ENCODE data around the gene BATF2. TPM values are rescaled to one million over a fixed set of nuclear protein-coding genes. Genes with fewer than 3 reads are reported as not detected.

The BATF2 gene
- total RNA-seq, 1 donor from 2014 or later: not detected

DNA sequence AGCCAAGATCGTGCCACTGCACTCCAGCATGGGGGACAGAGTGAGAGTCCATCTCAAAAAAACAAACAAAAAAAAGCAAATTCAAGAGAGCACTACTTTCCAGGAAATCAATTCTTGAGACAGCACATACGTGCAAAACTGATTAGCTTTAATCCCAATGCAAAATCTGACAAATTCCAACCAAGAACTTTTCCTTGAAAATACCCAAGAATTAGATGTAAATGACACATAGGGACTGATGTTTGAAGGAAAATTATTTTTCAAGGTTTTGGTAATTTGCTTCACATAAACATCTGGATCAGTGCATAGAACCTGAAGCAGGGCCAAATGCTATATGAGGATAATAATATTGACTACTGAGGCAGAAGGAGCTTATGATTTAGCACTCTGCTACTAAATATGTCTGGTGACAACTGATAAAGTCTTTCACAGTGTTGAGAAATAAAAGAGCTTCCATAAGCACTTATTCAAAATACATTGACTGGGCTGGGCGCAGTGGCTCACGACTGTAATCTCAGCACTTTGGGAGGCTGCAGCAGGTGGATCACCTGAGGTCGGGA is 33.6 kb downstream of the BATF2 start:
- no peak for DNase-seq

DNA sequence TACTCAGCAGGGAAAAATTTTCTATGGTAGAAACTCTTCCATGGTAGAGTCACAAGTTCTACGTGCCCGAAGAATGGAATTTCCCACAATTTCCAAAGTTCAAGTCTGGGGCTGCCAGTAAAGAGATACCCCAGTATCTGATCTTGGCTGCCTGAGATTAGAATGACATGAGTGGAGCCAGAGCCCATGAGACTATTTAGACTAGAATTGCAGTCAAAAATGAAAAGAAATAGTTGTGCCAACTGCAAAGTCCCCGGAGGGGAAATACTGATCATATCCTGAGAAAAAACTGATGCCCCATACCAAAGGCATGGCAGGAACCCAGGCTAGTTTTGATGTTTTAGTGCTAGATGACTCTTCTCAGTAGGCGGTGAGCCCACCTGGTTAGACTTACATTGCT is 36.1 kb downstream of the BATF2 start:
- DNase-seq: no peak

DNA sequence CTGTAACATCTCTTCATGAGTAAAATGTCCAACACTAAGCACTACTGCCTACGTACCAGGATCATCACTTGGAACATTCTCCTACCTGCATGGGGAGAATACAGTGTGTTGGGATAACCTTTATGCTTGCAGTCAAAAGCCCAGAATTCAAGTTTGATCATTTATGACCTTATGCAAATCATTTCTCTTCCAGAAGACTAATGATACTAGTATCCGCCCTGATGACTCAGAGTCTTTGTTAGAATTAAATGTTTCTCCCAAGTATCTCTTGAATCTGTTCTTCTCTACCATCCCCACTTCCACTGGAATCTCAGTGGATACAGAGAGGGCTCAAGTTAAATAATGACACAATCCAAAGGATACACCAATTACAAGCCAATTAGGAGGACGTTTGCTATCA is 37.3 kb downstream of the BATF2 start:
- DNase-seq: no peak

DNA sequence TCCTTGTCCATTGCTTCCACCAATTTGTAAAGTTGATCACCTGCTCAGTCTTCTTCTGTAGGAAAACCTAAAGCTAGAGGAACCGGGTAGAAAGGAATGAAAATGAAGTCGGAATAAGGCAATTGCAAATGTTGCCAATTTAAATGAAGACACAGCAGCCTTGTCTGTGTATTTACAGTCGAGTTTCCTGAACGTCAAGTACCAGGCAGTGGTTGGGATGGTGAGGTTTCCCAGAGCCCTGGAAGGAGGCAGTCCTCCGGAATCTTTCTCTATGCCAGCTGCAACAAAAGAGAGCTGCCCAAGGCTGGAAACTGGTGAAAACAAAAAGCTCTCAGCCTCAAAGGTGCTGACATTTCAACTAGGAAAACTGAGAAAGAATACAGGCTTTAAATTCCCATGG is 42.6 kb downstream of the BATF2 start:
- DNase-seq: no peak

DNA sequence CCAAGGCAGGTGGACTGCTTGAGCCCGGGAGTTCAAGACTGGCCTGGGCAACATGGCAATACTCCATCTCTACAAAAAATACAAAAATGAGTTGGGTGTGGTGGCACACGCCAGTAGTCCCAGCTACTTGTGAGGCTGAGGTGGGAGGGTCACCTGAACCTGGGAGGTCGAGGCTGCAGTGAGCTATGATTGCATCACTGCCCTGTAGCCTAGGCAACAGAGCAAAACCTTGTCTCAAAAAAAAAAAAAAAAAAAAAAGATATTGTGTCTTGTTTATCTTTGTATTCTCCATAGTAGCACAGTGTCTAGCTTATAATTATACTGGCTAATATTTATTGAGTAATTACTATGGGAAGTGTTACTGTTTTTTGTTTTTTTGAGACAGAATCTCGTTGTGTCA is 45.2 kb downstream of the BATF2 start:
- no peak for DNase-seq

DNA sequence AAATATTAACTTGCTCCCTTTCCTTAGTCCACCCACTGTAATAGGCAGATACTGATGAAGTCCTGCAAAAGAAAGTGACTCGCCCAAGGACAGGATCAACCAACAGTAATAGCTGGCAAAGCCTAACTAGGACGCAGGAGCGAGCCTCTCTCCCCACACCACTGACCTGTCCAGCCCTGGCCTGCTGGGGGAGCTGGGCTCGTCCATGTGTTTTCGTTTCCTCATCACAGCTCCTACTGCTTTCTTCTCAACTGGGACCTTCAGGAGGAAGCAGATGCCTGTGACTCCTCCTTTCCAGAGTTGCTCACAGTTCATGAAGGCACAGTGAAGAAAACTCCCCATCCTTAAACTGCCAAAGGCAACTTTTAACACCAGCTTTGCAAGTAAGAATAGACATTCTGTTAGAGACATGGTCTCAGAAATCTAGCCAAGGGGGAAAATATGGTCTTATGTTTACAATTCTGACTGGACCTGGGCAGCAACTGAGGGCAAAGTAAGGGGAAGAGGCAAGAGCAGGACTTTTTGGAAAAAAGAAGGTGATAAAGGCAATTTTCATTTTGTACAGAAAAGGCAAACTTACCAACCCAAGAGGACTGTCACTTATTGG is 49.5 kb downstream of the BATF2 start:
- no peak for DNase-seq

Small RNA genes within 50 kb of the gene (small RNA-seq; reads per million reads assigned to genes)
- gene MIR6879 (not detected), gene SNX15 (not detected)

Other genes with a start within 250 kb of the BATF2 start
- gene PYGM, start 237.0 kb downstream of the BATF2 start, total RNA-seq: 1.2 TPM
- gene SF1, start 218.4 kb downstream of the BATF2 start, total RNA-seq: 80.0 TPM
- 9.8 TPM for gene MAP4K2, start 193.8 kb downstream of the BATF2 start, total RNA-seq
- 17.2 TPM for gene MEN1, start 186.4 kb downstream of the BATF2 start, total RNA-seq
- gene CDC42BPG, start 152.3 kb downstream of the BATF2 start, total RNA-seq: 0.16 TPM
- gene EHD1, start 118.3 kb downstream of the BATF2 start, total RNA-seq: 22.9 TPM
- gene ATG2A, start 79.8 kb downstream of the BATF2 start, total RNA-seq: 5.5 TPM
- 22.8 TPM for gene PPP2R5B, start 72.3 kb downstream of the BATF2 start, total RNA-seq
- not detected for gene GPHA2, start 61.1 kb downstream of the BATF2 start, total RNA-seq
- gene MAJIN, start 24.9 kb downstream of the BATF2 start, total RNA-seq: not detected
- 31.2 TPM for gene ARL2, start 17.2 kb upstream of the BATF2 start, total RNA-seq
- 19.0 TPM for gene SNX15, start 30.5 kb upstream of the BATF2 start, total RNA-seq
- 8.7 TPM for gene SAC3D1, start 44.2 kb upstream of the BATF2 start, total RNA-seq
- 2.3 TPM for gene NAALADL1, start 61.6 kb upstream of the BATF2 start, total RNA-seq
- 2.0 TPM for gene CDCA5, start 87.1 kb upstream of the BATF2 start, total RNA-seq
- 14.7 TPM for gene ZFPL1, start 87.3 kb upstream of the BATF2 start, total RNA-seq
- gene VPS51, start 99.2 kb upstream of the BATF2 start, total RNA-seq: 215 TPM
- gene TM7SF2, start 114.9 kb upstream of the BATF2 start, total RNA-seq: 54.3 TPM
- 4.7 TPM for gene ZNHIT2, start 120.7 kb upstream of the BATF2 start, total RNA-seq
- 180 TPM for gene FAU, start 125.2 kb upstream of the BATF2 start, total RNA-seq
- 26.4 TPM for gene MRPL49, start 125.3 kb upstream of the BATF2 start, total RNA-seq
- 10.1 TPM for gene SYVN1, start 137.5 kb upstream of the BATF2 start, total RNA-seq
- gene SPDYC, start 173.3 kb upstream of the BATF2 start, total RNA-seq: not detected
- gene CAPN1, start 185.0 kb upstream of the BATF2 start, total RNA-seq: 56.5 TPM